K562 (cell line): ENCODE results near the gene DEK. TPM values are rescaled to one million over a fixed set of nuclear protein-coding genes. Genes with fewer than 3 reads are reported as not detected.

ENCODE experiments used
- ATAC-seq: fragments of 200-7000 bp; cut with Tn5 transposase; 3 replicates; pipeline ENCODE4 v1.9.1; 2020; ENCODE audit warnings: moderate library complexity
- BruUV-seq: library from RNA; stranded (reverse); fragments of 400-500 nt; replicated peaks from 2 replicates; lab custom pipeline; 2021; lab: Mats Ljungman, UMichigan
- CTCF ChIA-PET: fragments of 300-600 bp; formaldehyde crosslinking; extraction: SDS; loops from one replicate; lab custom pipeline; 2021; ENCODE audit warnings: low intra/inter-chr PET ratio; lab: Yijun Ruan, JAX
- POLR2A ChIA-PET: fragments of 300-600, 350-650 bp; sonication (Branson Sonifier 250); formaldehyde crosslinking; extraction: SDS; loops from one replicate; lab custom pipeline; 2021; ENCODE audit warnings: antibody characterized with exemption, inconsistent platforms; lab: Yijun Ruan, JAX
- DNase-seq, 4 experiments: peaks; one replicate each; pipeline versions ENCODE4 v3.0.0 to v3.0.0-alpha.2; 2011 to 2018; ENCODE audit warnings: low spot score in 3 of 4, mixed read lengths in 3 of 4; ENCODE audit errors: extremely low read depth in 1 of 4
- FAIRE-seq: peaks from 2 replicates; lab custom pipeline; 2011; peaks lifted over from hg19 to GRCh38; lab: Jason Lieb, UNC
- H2AFZ ChIP-seq: 2 replicates; pipeline ENCODE4 v1.6.0; 2011; ENCODE audit warnings: low read depth, low read length, control low read depth, inconsistent platforms
- H3K27ac ChIP-seq: fragments of 200-600 bp; 3 replicates; pipeline ENCODE4 v1.8.0; 2011; ENCODE audit warnings: low read depth, mild to moderate bottlenecking, control low read depth, inconsistent platforms, low read length, moderate library complexity, mixed read lengths; ENCODE audit errors: extremely low read depth
- H3K27me3 ChIP-seq, 2 experiments: fragments of 300-600 bp in 1 of 2; 2 replicates in 1 of 2; 3 replicates in 1 of 2; pipeline versions ENCODE4 v1.6.0 to v1.8.0; 2011; ENCODE audit warnings: inconsistent platforms in 2 of 2, low read length in 2 of 2, mild to moderate bottlenecking in 1 of 2, mixed read lengths in 1 of 2, moderate library complexity in 1 of 2; ENCODE audit not compliant: control insufficient read depth in 2 of 2, insufficient read depth in 2 of 2
- H3K36me3 ChIP-seq: fragments of 300-600 bp; 3 replicates; pipeline ENCODE4 v1.8.0; 2011; ENCODE audit warnings: mild to moderate bottlenecking, low read length, inconsistent platforms; ENCODE audit not compliant: control insufficient read depth, insufficient read depth
- H3K4me1 ChIP-seq, 2 experiments: fragments of 200-600 bp in 1 of 2; replicated peaks in 1 of 2; 2 replicates in 1 of 2; 3 replicates in 1 of 2; pipeline versions ENCODE4 v1.5.1 to v1.8.0; 2011; ENCODE audit warnings: inconsistent platforms in 2 of 2, low read length in 2 of 2, mild to moderate bottlenecking in 1 of 2, mixed read lengths in 1 of 2, moderate library complexity in 1 of 2; ENCODE audit not compliant: control insufficient read depth in 2 of 2, insufficient read depth in 2 of 2
- H3K4me2 ChIP-seq: 2 replicates; pipeline ENCODE4 v1.6.1; 2011; ENCODE audit warnings: low read length, control low read depth, inconsistent platforms, mixed read lengths; ENCODE audit not compliant: insufficient read depth
- H3K4me3 ChIP-seq: fragments of 200-600 bp; sonication (generic), shearing (Covaris generic); 2 replicates; pipeline ENCODE4 v1.5.1; 2016; ENCODE audit warnings: control low read depth, inconsistent platforms
- H3K79me2 ChIP-seq: fragments of 200-600 bp; 3 replicates; pipeline ENCODE4 v1.8.0; 2011; ENCODE audit warnings: low read length, inconsistent platforms; ENCODE audit not compliant: control insufficient read depth, insufficient read depth
- H3K9ac ChIP-seq, 2 experiments: 2 replicates each; pipeline versions ENCODE4 v1.6.0 to v1.6.1; 2011; ENCODE audit warnings: low read depth in 2 of 2, low read length in 2 of 2, control low read depth in 1 of 2, inconsistent platforms in 1 of 2, mild to moderate bottlenecking in 1 of 2, mixed read lengths in 1 of 2; ENCODE audit not compliant: insufficient read depth in 1 of 2
- H3K9me1 ChIP-seq: one replicate; pipeline ENCODE4 v1.6.0; 2011; ENCODE audit warnings: inconsistent platforms, mild to moderate bottlenecking, low read length, moderate library complexity; ENCODE audit not compliant: control insufficient read depth, insufficient read depth
- H3K9me3 ChIP-seq: replicated peaks from 2 replicates; pipeline ENCODE4 v1.5.1; 2011; ENCODE audit warnings: low read depth, low read length, inconsistent platforms; ENCODE audit not compliant: control insufficient read depth, insufficient read depth
- H4K20me1 ChIP-seq: replicated peaks from 2 replicates; pipeline ENCODE4 v1.6.1; 2011; ENCODE audit warnings: low read length, inconsistent platforms, mixed read lengths; ENCODE audit not compliant: control insufficient read depth, insufficient read depth
- ATF3 ChIP-seq, 2 experiments: fragments of 450-650 bp in 1 of 2; sonication (generic) in 1 of 2; formaldehyde crosslinking in 1 of 2; IDR thresholded peaks in 1 of 2; conservative IDR thresholded peaks in 1 of 2; 2 replicates each; pipeline versions ENCODE4 v1.6.1 to v1.8.1; 2016 to 2023; ENCODE audit warnings: mild to moderate bottlenecking in 2 of 2, moderate library complexity in 2 of 2, inconsistent platforms in 1 of 2, missing genetic modification reagents in 1 of 2
- TFE3 ChIP-seq: fragments of 450-650 bp; formaldehyde crosslinking; IDR thresholded peaks from 2 replicates; pipeline ENCODE4 v1.4.0; 2020; ENCODE audit warnings: mild to moderate bottlenecking, mixed read lengths
- WGBS: fragments of 100-300 bp; shearing (Covaris generic); methylation state at CpG from one replicate; pipeline ENCODE4 v1.1.6; 2016; ENCODE audit warnings: low coverage, mixed read lengths; ENCODE audit not compliant: insufficient coverage; ENCODE audit errors: missing lambda C conversion rate; 5-methylcytosine and 5-hydroxymethylcytosine counted together
- in situ Hi-C: fragments of 300-500 bp; cut with MboI; formaldehyde crosslinking; loops from 4 replicates; pipeline ENCODE4 v1.15.0; 2018; ENCODE audit warnings: inconsistent platforms, mixed read lengths
- intact Hi-C: fragments of 100-400 bp; cut with micrococcal nuclease; formaldehyde crosslinking; loops from 2 replicates; pipeline ENCODE4 v1.14.2; 2022
- polyA plus RNA-seq, 8 experiments: library from polyadenylated mRNA; depleted of rRNA in 4 of 8; stranded (reverse) in 5 of 8; unstranded in 3 of 8; fragments of >200 nt; fragmentation: Nextera tagmentation in 2 of 8; fragmentation: Illumina TruSeq in 1 of 8; extraction: Ambion mirVana in 2 of 8; extraction: Trizol in 1 of 8; gene quantifications; 2 replicates each; pipeline versions ENCODE4 v1.2.1 to v1.2.3, GENCODE V29; 2011 to 2014; ENCODE audit warnings: inconsistent platforms in 1 of 8, missing spikeins in 1 of 8
- total RNA-seq, 7 experiments: library from RNA; depleted of rRNA in 6 of 7; stranded (reverse); fragments of >200 nt in 6 of 7; fragmentation: Illumina TruSeq in 2 of 7; extraction: Trizol in 2 of 7; gene quantifications; 2 replicates each; pipeline versions ENCODE4 v1.2.1 to v1.2.3, GENCODE V29; 2011 to 2021; ENCODE audit warnings: low replicate concordance in 1 of 7

The DEK gene
- total and polyA plus RNA-seq, 9 of the 15 experiments (the other 6 are each of a cell fraction or from before 2014, with no cell fraction given) = 82.3 to 338 (median 184) TPM

- 90% methylated on average over 7 of the region's 7 CpGs for WGBS
- H3K36me3 ChIP-seq = peaks cover 63% of the 10 kb centered on the region; the same call in 2 of the 3 replicates
- H3K27me3 ChIP-seq = no peaks in the 10 kb centered on the region
- no peak overlapping the region for H3K27ac ChIP-seq
- no peaks in the 10 kb centered on the region for H3K4me1 ChIP-seq
- DNase-seq = no peak
- 0 out of 2 replicates have a peak, but pooled peaks cover 2% of the 10 kb centered on the region for H4K20me1 ChIP-seq
- intact Hi-C loops = no loop called here
- no peak for ATAC-seq
- no peaks in the 10 kb centered on the region for H3K9me3 ChIP-seq
- H3K4me3 ChIP-seq = no peak overlapping the region
- no peaks in the 10 kb centered on the region for H3K9me1 ChIP-seq
- FAIRE-seq = no peak
- POLR2A ChIA-PET = no interaction called here
- no peak overlapping the region for H2AFZ ChIP-seq
- CTCF ChIA-PET = interaction anchor here (0.6 kb wide), 1 partner anchor 14 kb away, joined by 3 read pairs; no protein-coding TSS in a partner anchor
- H3K79me2 ChIP-seq = no peaks in the 10 kb centered on the region
- no TSS peak for BruUV-seq
- no peak overlapping the region for H3K4me2 ChIP-seq
- in situ Hi-C loops = no loop called here
- TF ChIP-seq ATF3 (IDR thresholded peaks at IDR 0.05) = 0 out of 2 replicates have a peak, but pooled peaks have one; percentile 20
- no peak for TF ChIP-seq ATF3 (CRISPR knock-in tag; conservative IDR thresholded peaks at IDR 0.05)
- no peak for TF ChIP-seq TFE3 (CRISPR knock-in tag)
- H3K9ac ChIP-seq = no peak overlapping the region
Observed at GRCh38 chr6:18216411-18216810, 47.9 kb downstream of the DEK start.
